Progenitor cell of endocrine pancreas (in vitro differentiated cells): Measurements from ENCODE around the gene PAX7. TPM values are rescaled to one million over a fixed set of nuclear protein-coding genes. Genes with fewer than 3 reads are reported as not detected.
"Not testable (repeated sequence)": the region's sequence is repeated elsewhere in the genome, so short reads cannot be mapped to it uniquely, and the experiment has no call there.

Experiments used
- DNase-seq: peaks from one replicate; pipeline ENCODE4 v3.0.0; 2021; ENCODE audit warnings: low spot score; ENCODE audit not compliant: unreplicated experiment
- H3K27ac Mint-ChIP-seq: 2 replicates; pipeline ENCODE4 v1.8.0; 2021; ENCODE audit warnings: mild to moderate bottlenecking, moderate library complexity, mixed read lengths
- H3K27me3 Mint-ChIP-seq: 2 replicates; pipeline ENCODE4 v1.8.0; 2021; ENCODE audit warnings: mixed read lengths
- H3K36me3 Mint-ChIP-seq: 2 replicates; pipeline ENCODE4 v1.8.0; 2022; ENCODE audit warnings: mixed read lengths; ENCODE audit not compliant: insufficient read depth
- H3K4me1 Mint-ChIP-seq: 2 replicates; pipeline ENCODE4 v1.8.0; 2021; ENCODE audit warnings: low read depth, mixed read lengths
- H3K4me3 Mint-ChIP-seq: 2 replicates; pipeline ENCODE4 v1.8.0; 2021; ENCODE audit warnings: low read depth, mild to moderate bottlenecking, moderate library complexity, mixed read lengths
- H3K9me3 Mint-ChIP-seq: 2 replicates; pipeline ENCODE4 v1.8.0; 2021; ENCODE audit warnings: low read depth, mixed read lengths
- CTCF ChIP-seq: fragments of 200-600 bp; sonication (generic); IDR thresholded peaks from one replicate; pipeline ENCODE4 v1.5.0; 2021; ENCODE audit warnings: antibody characterized with exemption, mild to moderate bottlenecking; ENCODE audit not compliant: unreplicated experiment
- total RNA-seq: library from RNA; stranded (reverse); gene quantifications from 2 replicates; pipeline ENCODE4 v1.2.1, GENCODE V29; 2021

PAX7 gene
- total RNA-seq, 1 donor from 2014 or later, result not detected

GRCh38 chr1:18693256-18694098, 62.8 kb downstream of the PAX7 start:
- Mint-ChIP-seq H3K9me3 (no peaks in the 10 kb centered on the region), H3K4me1 (no peaks in the 10 kb centered on the region), H3K27ac (no peak overlapping the region), H3K4me3 (no peak overlapping the region), H3K27me3 (peaks cover 80% of the 10 kb centered on the region), H3K36me3 (no peaks in the 10 kb centered on the region)
- no peak for DNase-seq
- no peak for TF ChIP-seq CTCF

GRCh38 chr1:18694289-18694688, 63.6 kb downstream of the PAX7 start:
- not testable (repeated sequence) for H3K4me1 Mint-ChIP-seq, DNase-seq, H3K27ac Mint-ChIP-seq, H3K4me3 Mint-ChIP-seq, H3K36me3 Mint-ChIP-seq, H3K9me3 Mint-ChIP-seq
- peaks cover 84% of the 10 kb centered on the region for H3K27me3 Mint-ChIP-seq

- no peak overlapping the region for H3K4me3 Mint-ChIP-seq
- no peaks in the 10 kb centered on the region for H3K4me1 Mint-ChIP-seq
- no peak for TF ChIP-seq CTCF
- DNase-seq, result no peak
- no peaks in the 10 kb centered on the region for H3K36me3 Mint-ChIP-seq
- H3K27ac Mint-ChIP-seq, result no peak overlapping the region
- no peaks in the 10 kb centered on the region for H3K9me3 Mint-ChIP-seq
- H3K27me3 Mint-ChIP-seq, result peaks cover 76% of the 10 kb centered on the region
Measured at GRCh38 chr1:18697541-18697940, 66.9 kb downstream of the PAX7 start.

GRCh38 chr1:18700530-18700929, 69.9 kb downstream of the PAX7 start:
- H3K4me1 Mint-ChIP-seq, result no peaks in the 10 kb centered on the region
- TF ChIP-seq CTCF, result no peak
- no peaks in the 10 kb centered on the region for H3K9me3 Mint-ChIP-seq
- no peak for DNase-seq
- H3K27ac Mint-ChIP-seq, result no peak overlapping the region
- no peak overlapping the region for H3K4me3 Mint-ChIP-seq
- H3K36me3 Mint-ChIP-seq, result no peaks in the 10 kb centered on the region
- peaks cover 75% of the 10 kb centered on the region for H3K27me3 Mint-ChIP-seq

- DNase-seq, result no peak
- Mint-ChIP-seq H3K9me3 (no peaks in the 10 kb centered on the region), H3K27me3 (peaks cover 78% of the 10 kb centered on the region), H3K36me3 (no peaks in the 10 kb centered on the region), H3K27ac (no peak overlapping the region), H3K4me1 (no peaks in the 10 kb centered on the region), H3K4me3 (no peak overlapping the region)
- no peak for TF ChIP-seq CTCF
Measured at GRCh38 chr1:18701183-18701582, 70.5 kb downstream of the PAX7 start.
